Measurements from ENCODE around the gene CYB561A3. TPM values are rescaled to one million over a fixed set of nuclear protein-coding genes. Genes with fewer than 3 reads are reported as not detected.
A peak's percentile ranks its signal among the peaks of the same experiment; 100 is the strongest.

Gene CYB561A3
- total and polyA plus RNA-seq, 7 experiments from 2014 or later = 37.9 to 73.8 (median 45.5) TPM

DNA sequence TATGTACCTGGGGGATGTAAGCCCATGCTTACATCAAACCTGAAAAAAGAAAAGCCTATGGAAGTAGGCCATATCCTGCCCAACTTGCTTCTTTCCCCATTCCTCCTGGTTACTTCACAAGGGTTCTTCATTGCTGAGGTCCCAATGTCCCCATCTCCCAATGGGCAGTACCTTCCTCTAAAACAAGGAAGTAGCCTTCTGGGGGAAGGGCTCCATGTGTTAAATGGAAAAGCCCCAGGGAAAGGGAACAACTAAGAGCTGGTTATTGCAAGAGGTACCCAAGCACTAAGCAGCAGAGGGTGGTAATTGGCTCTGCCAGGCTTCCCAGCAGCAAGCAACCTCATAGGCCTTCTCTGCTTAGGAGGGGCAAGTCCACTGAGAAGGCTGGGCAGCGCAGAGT lies 42.0 kb upstream of the CYB561A3 start:
- H3K27me3 Mint-ChIP-seq = no peaks in the 10 kb centered on the region
- ChIA-PET POLR2A (interaction anchor here (0.8 to 1.3 kb wide), 2 partner anchors 23 to 69 kb away, joined by 3 to 4 read pairs; no protein-coding TSS in a partner anchor), CTCF (no interaction called here)
- H3K9me3 Mint-ChIP-seq = peaks cover 0 to 2% (median 0%) of the 10 kb centered on the region in 11 donors
- H3K4me3 Mint-ChIP-seq = no peak overlapping the region
- H3K36me3 Mint-ChIP-seq = peaks cover 3 to 40% (median 13%) of the 10 kb centered on the region in 5 donors
- Histone ChIP-seq H3K4me1 (ENCODE audit: control insufficient read depth in 2 of 2, insufficient read depth in 2 of 2, low read length in 2 of 2) (no peaks in the 10 kb centered on the region), H3K27ac (ENCODE audit: low read depth, low read length) (no peak overlapping the region), H3K4me3 (ENCODE audit: low read length) (no peak overlapping the region), H3K27me3 (ENCODE audit: control insufficient read depth in 2 of 2, insufficient read depth in 2 of 2, low read length in 2 of 2) (no peaks in the 10 kb centered on the region), H3K36me3 (ENCODE audit: control insufficient read depth in 2 of 3, insufficient read depth in 3 of 3, low read length in 3 of 3) (peaks cover 15 to 73% (median 23%) of the 10 kb centered on the region in 3 experiments), H3K9me3 (ENCODE audit: control insufficient read depth in 2 of 3, low read length in 3 of 3) (no peaks in the 10 kb centered on the region)
- H3K4me1 Mint-ChIP-seq = peaks cover 0 to 1% (median 0%) of the 10 kb centered on the region in 7 donors
- intact Hi-C loops (cut with micrococcal nuclease) = no loop called here
- H3K27ac Mint-ChIP-seq = peak overlapping the region in 2 of 9 donors; percentile 46 to 67
- no peak for ATAC-seq
- DNase-seq = no peak

DNA sequence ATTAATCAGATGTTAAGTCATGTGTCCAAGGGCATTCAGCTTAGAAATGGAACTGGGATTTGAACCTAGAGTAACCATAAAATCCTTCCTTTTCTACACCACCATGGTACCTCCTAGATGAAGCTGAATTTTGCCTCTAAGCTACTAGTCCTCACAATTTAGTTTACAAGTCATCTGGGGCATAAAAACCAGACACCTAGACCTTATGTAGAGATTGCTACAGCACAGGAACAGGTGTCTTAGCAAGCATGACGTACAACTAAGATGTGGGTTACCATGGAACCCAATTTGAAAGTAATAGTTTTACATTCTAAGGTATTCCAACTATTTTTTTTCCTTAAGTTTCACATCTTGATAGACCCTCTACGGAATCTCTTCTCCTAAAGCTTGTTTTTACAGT lies 39.9 kb upstream of the CYB561A3 start:
- DNase-seq = no peak
- no peaks in the 10 kb centered on the region for H3K27me3 Mint-ChIP-seq
- Histone ChIP-seq H3K4me1 (ENCODE audit: control insufficient read depth in 2 of 2, insufficient read depth in 2 of 2, low read length in 2 of 2) (no peaks in the 10 kb centered on the region), H3K27me3 (ENCODE audit: control insufficient read depth in 2 of 2, insufficient read depth in 2 of 2, low read length in 2 of 2) (no peaks in the 10 kb centered on the region), H3K27ac (ENCODE audit: low read depth, low read length) (no peak overlapping the region), H3K36me3 (ENCODE audit: control insufficient read depth in 2 of 3, insufficient read depth in 3 of 3, low read length in 3 of 3) (peaks cover 4 to 65% (median 13%) of the 10 kb centered on the region in 3 experiments), H3K9me3 (ENCODE audit: control insufficient read depth in 2 of 3, low read length in 3 of 3) (no peaks in the 10 kb centered on the region), H3K4me3 (ENCODE audit: low read length) (no peak overlapping the region)
- CTCF ChIA-PET = interaction anchor here (0.7 to 0.9 kb wide), 2 partner anchors 17 to 42 kb away, joined by 3 to 4 read pairs; no protein-coding TSS in a partner anchor
- peaks cover 0 to 4% (median 0%) of the 10 kb centered on the region in 7 donors for H3K4me1 Mint-ChIP-seq
- intact Hi-C loops (cut with micrococcal nuclease) = no loop called here
- H3K27ac Mint-ChIP-seq = peak overlapping the region in 8 of 9 donors; percentile 26 to 73 (median 42)
- H3K36me3 Mint-ChIP-seq = peaks cover 0 to 41% (median 15%) of the 10 kb centered on the region in 5 donors
- no peak overlapping the region for H3K4me3 Mint-ChIP-seq
- POLR2A ChIA-PET = interaction anchor here (1.5 to 1.8 kb wide), 2 partner anchors 9 to 28 kb away, joined by 6 to 7 read pairs; partner anchors contain the start of genes CPSF7, SDHAF2 and TMEM216
- no peak for ATAC-seq
- H3K9me3 Mint-ChIP-seq = peaks cover 0 to 2% (median 0%) of the 10 kb centered on the region in 11 donors

DNA sequence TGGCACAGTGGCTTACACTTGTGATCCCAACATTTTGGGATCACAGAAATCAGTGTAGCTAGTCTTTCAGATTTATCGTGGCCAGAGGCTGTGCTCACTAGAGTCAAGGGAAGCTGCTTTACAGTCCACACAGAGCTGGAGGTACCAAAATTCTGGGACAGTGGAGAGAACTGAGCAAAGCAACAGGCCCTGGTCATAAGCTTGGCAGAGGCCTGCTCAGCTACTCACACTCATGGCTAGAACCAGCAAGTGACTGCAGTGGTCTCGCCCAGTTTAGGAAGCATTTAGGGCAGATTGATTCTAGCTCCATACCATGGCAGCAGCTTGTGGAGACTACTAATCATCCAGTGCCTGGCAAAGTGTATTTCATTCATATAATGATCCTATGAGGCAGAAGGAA lies 39.5 kb upstream of the CYB561A3 start:
- POLR2A ChIA-PET = interaction anchor here (1.5 to 1.8 kb wide), 2 partner anchors 8 to 29 kb away, joined by 6 to 7 read pairs; partner anchors contain the start of genes CPSF7, SDHAF2 and TMEM216
- Mint-ChIP-seq H3K4me1 (peaks cover 0 to 4% (median 0%) of the 10 kb centered on the region in 7 donors), H3K27me3 (no peaks in the 10 kb centered on the region), H3K36me3 (peaks cover 0 to 41% (median 15%) of the 10 kb centered on the region in 5 donors), H3K27ac (peak overlapping the region in 7 of 9 donors; percentile 9 to 70 (median 35)), H3K9me3 (peaks cover 0 to 2% (median 0%) of the 10 kb centered on the region in 11 donors), H3K4me3 (no peak overlapping the region)
- Histone ChIP-seq H3K4me1 (ENCODE audit: control insufficient read depth in 2 of 2, insufficient read depth in 2 of 2, low read length in 2 of 2) (no peaks in the 10 kb centered on the region), H3K27ac (ENCODE audit: low read depth, low read length) (no peak overlapping the region), H3K27me3 (ENCODE audit: control insufficient read depth in 2 of 2, insufficient read depth in 2 of 2, low read length in 2 of 2) (no peaks in the 10 kb centered on the region), H3K4me3 (ENCODE audit: low read length) (no peak overlapping the region), H3K9me3 (ENCODE audit: control insufficient read depth in 2 of 3, low read length in 3 of 3) (no peaks in the 10 kb centered on the region), H3K36me3 (ENCODE audit: control insufficient read depth in 2 of 3, insufficient read depth in 3 of 3, low read length in 3 of 3) (peaks cover 4 to 61% (median 9%) of the 10 kb centered on the region in 3 experiments)
- intact Hi-C loops (cut with micrococcal nuclease) = no loop called here
- no peak for DNase-seq
- ATAC-seq = no peak
- CTCF ChIA-PET = interaction anchor here (0.7 kb wide), 1 partner anchor 41 kb away, joined by 3 read pairs; no protein-coding TSS in a partner anchor

DNA sequence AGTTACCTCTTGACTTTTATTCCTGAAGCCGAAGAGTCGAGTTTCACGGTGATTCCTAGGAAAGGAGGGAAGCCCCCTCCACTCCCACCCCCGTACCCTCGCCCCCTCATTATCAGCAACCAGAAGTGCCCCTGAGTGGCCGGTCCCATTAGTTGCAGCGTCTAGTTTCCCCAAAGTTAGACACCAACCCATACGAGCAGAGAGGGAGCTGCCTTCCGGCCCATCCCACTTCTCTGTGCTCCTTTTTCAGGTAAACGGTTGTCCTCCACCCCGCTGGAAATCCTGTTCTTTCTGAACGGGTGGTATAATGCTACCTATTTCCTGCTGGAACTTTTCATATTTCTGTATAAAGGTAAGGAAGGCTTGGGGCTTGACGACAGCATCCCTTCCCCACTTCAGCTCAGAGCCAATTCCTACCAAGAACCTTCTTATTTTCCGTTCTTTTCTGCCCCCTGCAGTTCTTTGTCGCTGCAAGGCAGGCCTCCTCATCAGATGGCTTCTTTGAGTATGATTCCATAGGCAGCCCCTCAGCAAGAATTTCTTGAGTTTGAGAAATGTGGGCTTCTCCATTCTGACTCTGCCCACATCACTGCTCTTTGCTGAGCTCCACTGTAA lies 31.4 kb upstream of the CYB561A3 start:
- CTCF ChIA-PET = interaction anchor here (0.5 to 4.8 kb wide), 11 partner anchors 8 to 139 kb away, joined by 3 to 54 read pairs (median 3); partner anchors contain the start of genes CPSF7, CYB561A3, DDB1 and TKFC
- H3K9me3 ChIP-seq (ENCODE audit: control insufficient read depth in 2 of 3, low read length in 3 of 3) = no peaks in the 10 kb centered on the region
- peak overlapping the region; percentile 84 for H3K4me3 ChIP-seq (ENCODE audit: low read length)
- H3K27ac ChIP-seq (ENCODE audit: low read depth, low read length) = peak overlapping the region; percentile 87
- Mint-ChIP-seq H3K27ac (peak overlapping the region; percentile 93 to 98 (median 97)), H3K4me3 (peak overlapping the region; percentile 90 to 99 (median 94)), H3K27me3 (no peaks in the 10 kb centered on the region), H3K9me3 (peaks cover 0 to 4% (median 0%) of the 10 kb centered on the region in 11 donors), H3K36me3 (peaks cover 0 to 17% (median 6%) of the 10 kb centered on the region in 5 donors), H3K4me1 (peaks cover 9 to 25% (median 21%) of the 10 kb centered on the region in 7 donors)
- no peaks in the 10 kb centered on the region for H3K27me3 ChIP-seq (ENCODE audit: control insufficient read depth in 2 of 2, insufficient read depth in 2 of 2, low read length in 2 of 2)
- POLR2A ChIA-PET = interaction anchor here (0.6 to 5.7 kb wide), 12 partner anchors 9 to 272 kb away, joined by 3 to 52 read pairs (median 3); partner anchors contain the start of genes CPSF7, CYB561A3, DDB1 and SDHAF2
- peaks cover 9 to 10% of the 10 kb centered on the region in 2 donors for H3K4me1 ChIP-seq (ENCODE audit: control insufficient read depth in 2 of 2, insufficient read depth in 2 of 2, low read length in 2 of 2)
- ATAC-seq = peak; percentile 59
- peak in 7 of 9 donors; percentile 23 to 45 (median 37) for DNase-seq
- peaks cover 0 to 11% (median 0%) of the 10 kb centered on the region in 3 experiments for H3K36me3 ChIP-seq (ENCODE audit: control insufficient read depth in 2 of 3, insufficient read depth in 3 of 3, low read length in 3 of 3)
- intact Hi-C loops (cut with micrococcal nuclease) = loop anchor here (1.0 to 2.0 kb wide), 7 partner anchors 31 to 562 kb away; partner anchors contain the start of genes CPSF7 (in 2 of the 2), CYB561A3 (in 1 of the 2), DDB1 (in 1 of the 2) and TKFC (in 1 of the 2)

DNA sequence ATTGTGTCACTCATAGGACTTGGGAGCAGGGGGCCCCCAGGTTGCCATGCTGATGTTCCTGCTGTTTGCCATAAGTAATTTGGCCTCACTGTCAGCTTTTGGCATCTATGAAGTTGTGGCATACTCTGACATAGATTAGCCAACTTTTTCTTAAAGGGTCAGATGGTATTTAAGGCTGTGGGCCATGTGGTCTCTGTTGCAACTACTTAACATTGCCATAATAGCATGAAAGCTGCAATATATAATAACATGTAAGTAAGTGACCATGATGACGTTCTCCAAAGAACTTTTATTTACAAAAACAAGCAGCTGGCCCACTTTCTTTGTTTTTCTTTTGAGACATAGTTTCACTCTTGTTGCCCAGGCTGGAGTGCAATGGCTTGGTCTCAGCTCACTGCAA lies 28.5 kb upstream of the CYB561A3 start:
- H3K27me3 Mint-ChIP-seq = no peaks in the 10 kb centered on the region
- peaks cover 0 to 4% (median 0%) of the 10 kb centered on the region in 11 donors for H3K9me3 Mint-ChIP-seq
- Histone ChIP-seq H3K36me3 (ENCODE audit: control insufficient read depth in 2 of 3, insufficient read depth in 3 of 3, low read length in 3 of 3) (peaks cover 0 to 4% (median 0%) of the 10 kb centered on the region in 3 experiments), H3K4me1 (ENCODE audit: control insufficient read depth in 2 of 2, insufficient read depth in 2 of 2, low read length in 2 of 2) (peaks cover 9 to 10% of the 10 kb centered on the region in 2 donors), H3K27me3 (ENCODE audit: control insufficient read depth in 2 of 2, insufficient read depth in 2 of 2, low read length in 2 of 2) (no peaks in the 10 kb centered on the region), H3K27ac (ENCODE audit: low read depth, low read length) (no peak overlapping the region), H3K4me3 (ENCODE audit: low read length) (no peak overlapping the region), H3K9me3 (ENCODE audit: control insufficient read depth in 2 of 3, low read length in 3 of 3) (no peaks in the 10 kb centered on the region)
- ATAC-seq = no peak
- peaks cover 0 to 8% (median 2%) of the 10 kb centered on the region in 5 donors for H3K36me3 Mint-ChIP-seq
- ChIA-PET POLR2A (interaction anchor here (0.7 to 5.7 kb wide), 3 partner anchors 27 to 477 kb away, joined by 3 to 39 read pairs (median 3); partner anchors contain the start of genes CYB561A3 and TMEM138), CTCF (interaction anchor here (4.8 kb wide), 1 partner anchor 55 kb away, joined by 54 read pairs; the partner anchor contains the start of genes DDB1 and TKFC)
- H3K27ac Mint-ChIP-seq = peak overlapping the region in 1 of 9 donors; percentile 28
- DNase-seq = no peak
- intact Hi-C loops (cut with micrococcal nuclease) = no loop called here
- H3K4me1 Mint-ChIP-seq = peaks cover 16 to 28% (median 27%) of the 10 kb centered on the region in 7 donors
- peak overlapping the region in 2 of 10 donors; percentile 16 to 20 for H3K4me3 Mint-ChIP-seq

Measured in naive thymus-derived CD4-positive, alpha-beta T cell (primary cell).